ENCODE measurements around the gene BIN1. TPM values are rescaled to one million over a fixed set of nuclear protein-coding genes. Genes with fewer than 3 reads are reported as not detected.

Gene BIN1
- total and polyA plus RNA-seq, 4 experiments from 2014 or later, result 99.4 to 163 (median 122) TPM

DNA sequence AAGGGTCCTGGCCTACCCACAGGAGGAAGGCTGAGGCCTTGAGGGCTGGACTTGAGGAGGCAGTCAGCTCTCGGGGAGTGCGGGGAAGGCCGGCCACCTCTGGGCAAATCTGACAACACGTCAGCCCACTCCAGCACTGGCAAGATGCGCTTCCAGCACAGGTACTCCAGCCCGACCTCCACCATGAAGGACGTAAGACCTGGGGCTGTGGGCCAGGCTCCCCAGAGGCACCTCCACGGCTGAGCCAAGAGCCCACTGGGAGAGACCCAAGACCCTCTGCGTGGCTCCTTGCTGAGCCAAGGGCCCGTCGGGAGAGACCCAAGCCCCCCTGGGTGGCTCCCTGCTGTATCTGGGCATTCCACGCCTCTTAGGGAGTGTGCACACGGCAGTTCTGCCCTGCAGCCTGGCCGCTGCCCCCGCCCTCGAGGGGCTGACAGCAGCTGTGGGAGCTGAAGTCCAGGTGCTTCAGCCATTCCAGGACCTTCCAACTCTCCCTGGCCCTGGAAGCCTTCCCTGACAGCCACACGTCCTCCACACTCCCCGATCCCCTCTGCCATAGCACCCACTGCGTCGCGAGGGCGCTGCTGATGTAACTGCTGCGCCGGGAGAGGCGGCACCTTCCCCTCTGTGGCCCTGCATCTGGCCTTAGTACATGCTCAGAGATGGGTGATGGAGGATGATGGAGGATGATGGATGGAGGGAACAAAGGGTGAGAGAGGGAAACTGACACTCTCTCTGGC lies 50.2 kb downstream of the BIN1 start:
- Mint-ChIP-seq H3K27me3 (no peaks in the 10 kb centered on the region), H3K4me3 (no peak overlapping the region), H3K36me3 (peaks cover 3 to 50% of the 10 kb centered on the region in 2 donors), H3K4me1 (peaks cover 0 to 8% (median 4%) of the 10 kb centered on the region in 4 donors), H3K9me3 (no peaks in the 10 kb centered on the region), H3K27ac (peak overlapping the region in 4 of 7 donors; percentile 8 to 82 (median 40))
- DNase-seq, result peak in 1 of 5 donors; percentile 18
- Histone ChIP-seq H3K27me3 (ENCODE audit: insufficient read depth, low read length) (no peaks in the 10 kb centered on the region), H3K27ac (ENCODE audit: low read depth, low read length) (no peak overlapping the region), H3K36me3 (ENCODE audit: insufficient read depth, low read length) (peaks cover 39% of the 10 kb centered on the region), H3K4me1 (ENCODE audit: insufficient read depth, low read length) (no peaks in the 10 kb centered on the region), H3K4me3 (ENCODE audit: low read length in 2 of 2) (no peak overlapping the region), H3K9me3 (ENCODE audit: control insufficient read depth in 1 of 2, low read length in 2 of 2) (no peaks in the 10 kb centered on the region)
- CTCF ChIA-PET (ENCODE audit: partially characterized antibody), result no interaction called here
- POLR2A ChIA-PET (ENCODE audit: partially characterized antibody), result no interaction called here
- intact Hi-C loops (cut with micrococcal nuclease), result no loop called here

DNA sequence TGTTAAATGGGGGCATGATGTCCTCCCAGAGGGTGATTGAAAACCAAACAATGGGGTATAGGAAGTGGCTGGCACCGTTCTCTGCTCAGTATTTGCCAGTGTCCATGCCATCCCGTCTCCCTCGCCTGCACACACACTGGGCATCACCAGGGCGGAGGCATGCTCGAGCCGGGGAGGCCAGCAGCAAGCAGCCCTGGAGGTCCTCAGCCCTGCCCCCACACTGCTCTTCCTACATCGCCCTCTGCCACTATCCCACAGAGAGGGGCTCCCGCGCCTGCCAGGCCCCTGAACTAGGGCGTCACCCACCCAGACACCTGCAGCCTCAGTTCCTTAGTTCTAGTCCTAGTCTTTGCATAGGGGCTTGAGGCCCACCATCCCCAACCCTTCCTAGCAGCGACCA lies 50.9 kb downstream of the BIN1 start:
- H3K4me3 ChIP-seq (ENCODE audit: low read length in 2 of 2), result no peak overlapping the region
- ChIA-PET POLR2A (ENCODE audit: partially characterized antibody) (no interaction called here), CTCF (ENCODE audit: partially characterized antibody) (no interaction called here)
- H3K27me3 ChIP-seq (ENCODE audit: insufficient read depth, low read length), result no peaks in the 10 kb centered on the region
- H3K36me3 ChIP-seq (ENCODE audit: insufficient read depth, low read length), result peaks cover 32% of the 10 kb centered on the region
- Mint-ChIP-seq H3K4me3 (no peak overlapping the region), H3K4me1 (peaks cover 0 to 8% (median 4%) of the 10 kb centered on the region in 4 donors), H3K9me3 (no peaks in the 10 kb centered on the region), H3K27me3 (no peaks in the 10 kb centered on the region), H3K27ac (peak overlapping the region in 3 of 7 donors; percentile 64 to 85 (median 66)), H3K36me3 (peaks cover 3 to 44% of the 10 kb centered on the region in 2 donors)
- intact Hi-C loops (cut with micrococcal nuclease), result no loop called here
- no peaks in the 10 kb centered on the region for H3K9me3 ChIP-seq (ENCODE audit: control insufficient read depth in 1 of 2, low read length in 2 of 2)
- no peaks in the 10 kb centered on the region for H3K4me1 ChIP-seq (ENCODE audit: insufficient read depth, low read length)
- no peak overlapping the region for H3K27ac ChIP-seq (ENCODE audit: low read depth, low read length)
- peak in 1 of 5 donors; percentile 9 for DNase-seq

DNA sequence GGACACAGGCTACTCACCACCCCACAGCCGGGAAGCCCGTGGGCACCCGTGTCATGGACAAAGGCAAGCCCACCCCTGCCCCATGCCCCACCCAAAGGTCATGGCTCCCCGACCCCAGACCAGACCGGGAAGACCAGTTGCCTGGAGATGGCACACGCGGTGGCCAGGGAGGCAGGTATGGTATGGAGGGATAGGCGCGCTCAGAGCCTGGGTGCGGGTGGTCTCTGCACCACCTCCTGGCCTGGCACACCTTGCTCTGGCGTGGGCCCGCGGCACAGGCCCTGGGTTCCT lies 51.2 kb downstream of the BIN1 start:
- ChIA-PET CTCF (ENCODE audit: partially characterized antibody) (no interaction called here), POLR2A (ENCODE audit: partially characterized antibody) (no interaction called here)
- Histone ChIP-seq H3K4me1 (ENCODE audit: insufficient read depth, low read length) (no peaks in the 10 kb centered on the region), H3K27ac (ENCODE audit: low read depth, low read length) (no peak overlapping the region), H3K9me3 (ENCODE audit: control insufficient read depth in 1 of 2, low read length in 2 of 2) (no peaks in the 10 kb centered on the region), H3K27me3 (ENCODE audit: insufficient read depth, low read length) (no peaks in the 10 kb centered on the region), H3K36me3 (ENCODE audit: insufficient read depth, low read length) (peaks cover 32% of the 10 kb centered on the region), H3K4me3 (ENCODE audit: low read length in 2 of 2) (no peak overlapping the region)
- H3K27ac Mint-ChIP-seq, result no peak overlapping the region
- H3K36me3 Mint-ChIP-seq, result peaks cover 3 to 44% of the 10 kb centered on the region in 2 donors
- no peaks in the 10 kb centered on the region for H3K9me3 Mint-ChIP-seq
- DNase-seq, result no peak
- H3K4me3 Mint-ChIP-seq, result no peak overlapping the region
- intact Hi-C loops (cut with micrococcal nuclease), result no loop called here
- H3K27me3 Mint-ChIP-seq, result no peaks in the 10 kb centered on the region
- peaks cover 0 to 8% (median 4%) of the 10 kb centered on the region in 4 donors for H3K4me1 Mint-ChIP-seq

DNA sequence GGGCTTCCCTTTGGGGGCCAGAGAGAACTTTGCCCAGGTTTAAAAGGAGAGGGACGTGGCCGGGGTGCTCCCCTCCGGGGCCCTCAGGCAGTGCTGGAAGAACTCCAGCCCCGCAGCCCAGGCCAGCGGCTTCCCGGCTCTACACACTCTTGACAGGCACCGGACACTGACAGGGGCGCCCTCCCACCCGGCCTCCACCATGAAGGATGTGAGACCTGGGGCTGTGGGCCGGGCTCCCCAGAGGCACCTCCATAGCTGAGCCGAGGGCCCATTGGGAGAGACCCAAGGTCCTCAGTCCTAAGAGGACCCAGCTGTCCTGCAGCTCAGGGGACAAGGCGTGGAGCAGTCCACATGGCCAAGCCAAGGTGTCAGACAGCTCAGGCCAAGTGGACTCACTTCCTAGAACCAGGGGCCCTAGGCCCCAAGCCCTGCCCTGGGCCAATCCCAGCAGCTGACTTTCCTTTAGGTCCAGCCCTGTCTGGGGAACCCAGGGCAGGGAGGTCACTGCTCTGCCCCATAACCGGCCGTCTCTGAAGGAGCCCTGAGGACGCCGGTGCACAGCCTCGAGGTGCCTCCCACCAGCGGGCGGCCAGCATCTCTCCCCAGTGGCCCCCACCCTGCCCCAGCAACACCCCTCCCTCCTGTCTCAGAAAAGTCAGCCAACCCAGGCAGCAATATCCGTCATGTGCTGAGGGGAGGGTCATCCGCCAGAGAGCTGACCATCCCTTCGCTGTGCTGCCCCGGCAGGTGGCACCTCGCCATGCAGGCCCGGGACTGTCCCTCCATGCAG lies 51.8 kb downstream of the BIN1 start:
- ChIA-PET POLR2A (ENCODE audit: partially characterized antibody) (no interaction called here), CTCF (ENCODE audit: partially characterized antibody) (no interaction called here)
- H3K4me3 ChIP-seq (ENCODE audit: low read length in 2 of 2), result no peak overlapping the region
- no peaks in the 10 kb centered on the region for H3K9me3 ChIP-seq (ENCODE audit: control insufficient read depth in 1 of 2, low read length in 2 of 2)
- DNase-seq, result peak in 1 of 5 donors; percentile 25
- no peaks in the 10 kb centered on the region for H3K27me3 Mint-ChIP-seq
- no peak overlapping the region for H3K4me3 Mint-ChIP-seq
- H3K27ac Mint-ChIP-seq, result no peak overlapping the region
- no peaks in the 10 kb centered on the region for H3K4me1 ChIP-seq (ENCODE audit: insufficient read depth, low read length)
- no peaks in the 10 kb centered on the region for H3K9me3 Mint-ChIP-seq
- H3K4me1 Mint-ChIP-seq, result peaks cover 0 to 13% (median 5%) of the 10 kb centered on the region in 4 donors
- intact Hi-C loops (cut with micrococcal nuclease), result no loop called here
- H3K36me3 ChIP-seq (ENCODE audit: insufficient read depth, low read length), result peaks cover 32% of the 10 kb centered on the region
- peaks cover 3 to 43% of the 10 kb centered on the region in 2 donors for H3K36me3 Mint-ChIP-seq
- H3K27ac ChIP-seq (ENCODE audit: low read depth, low read length), result no peak overlapping the region
- no peaks in the 10 kb centered on the region for H3K27me3 ChIP-seq (ENCODE audit: insufficient read depth, low read length)

DNA sequence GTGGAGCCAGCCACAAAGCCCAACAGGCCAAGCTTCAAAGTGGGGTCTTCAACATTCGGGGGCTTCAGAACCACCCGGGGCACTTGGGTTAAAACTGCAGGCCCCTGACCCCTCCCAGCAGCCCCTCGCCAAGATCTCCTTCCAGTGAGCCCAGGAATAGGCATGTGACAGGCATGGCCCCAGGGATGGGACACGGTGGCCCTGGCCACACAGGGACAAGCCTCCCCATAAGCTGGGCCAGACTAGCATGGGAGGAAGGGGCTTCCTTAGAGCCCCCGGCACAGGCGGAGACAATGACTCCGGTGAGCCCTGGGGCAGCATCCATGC lies 52.4 kb downstream of the BIN1 start:
- Mint-ChIP-seq H3K9me3 (no peaks in the 10 kb centered on the region), H3K27ac (no peak overlapping the region), H3K27me3 (no peaks in the 10 kb centered on the region), H3K4me1 (peaks cover 0 to 13% (median 5%) of the 10 kb centered on the region in 4 donors), H3K36me3 (peaks cover 3 to 41% of the 10 kb centered on the region in 2 donors), H3K4me3 (no peak overlapping the region)
- Histone ChIP-seq H3K9me3 (ENCODE audit: control insufficient read depth in 1 of 2, low read length in 2 of 2) (no peaks in the 10 kb centered on the region), H3K27me3 (ENCODE audit: insufficient read depth, low read length) (no peaks in the 10 kb centered on the region), H3K36me3 (ENCODE audit: insufficient read depth, low read length) (peaks cover 32% of the 10 kb centered on the region), H3K4me3 (ENCODE audit: low read length in 2 of 2) (no peak overlapping the region), H3K27ac (ENCODE audit: low read depth, low read length) (no peak overlapping the region), H3K4me1 (ENCODE audit: insufficient read depth, low read length) (no peaks in the 10 kb centered on the region)
- intact Hi-C loops (cut with micrococcal nuclease), result no loop called here
- peak in 1 of 5 donors; percentile 14 for DNase-seq
- ChIA-PET POLR2A (ENCODE audit: partially characterized antibody) (no interaction called here), CTCF (ENCODE audit: partially characterized antibody) (interaction anchor here (1.0 kb wide), 1 partner anchor 13 kb away, joined by 3 read pairs; no protein-coding TSS in a partner anchor)

DNA sequence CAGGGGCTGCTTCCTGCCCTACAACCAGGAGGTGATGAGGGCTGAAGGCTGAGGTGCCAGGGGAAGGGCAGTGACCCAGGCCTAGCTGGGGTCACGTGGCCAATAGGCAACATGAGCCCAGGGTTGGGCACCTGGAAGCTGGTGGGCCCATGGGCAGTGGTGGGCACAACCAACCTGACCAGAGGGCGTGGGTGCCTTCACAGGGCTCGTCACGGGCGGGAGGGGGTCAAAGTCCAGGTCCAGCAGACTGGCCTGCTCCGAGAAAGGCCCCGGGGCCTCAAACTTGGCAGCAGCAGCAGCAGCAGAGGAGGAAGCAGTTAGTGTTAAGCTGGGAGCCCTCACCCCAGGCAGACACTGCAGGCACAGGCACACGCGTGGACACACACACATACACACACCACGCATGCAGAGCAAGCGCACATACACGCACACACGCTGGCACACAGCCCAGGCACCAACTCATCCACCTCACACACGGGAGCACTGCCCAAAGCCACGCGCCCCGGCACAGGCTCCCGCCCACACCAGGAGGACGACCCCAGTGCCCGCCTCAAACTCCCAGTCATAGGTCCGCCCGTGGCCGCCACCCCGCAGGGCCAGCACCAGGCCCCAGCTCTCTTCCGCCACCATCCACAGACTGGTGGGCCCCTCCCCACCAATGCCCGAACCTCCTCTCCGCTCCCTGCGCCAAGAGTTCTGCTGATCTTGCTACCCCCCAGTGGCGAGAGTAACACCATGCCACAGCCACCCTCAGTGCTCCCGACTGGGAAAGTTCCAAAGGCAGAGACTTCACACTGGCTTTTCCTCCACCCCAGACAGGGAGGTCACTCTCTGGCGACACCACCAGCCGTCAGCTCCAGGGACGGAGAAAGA lies 53.0 kb downstream of the BIN1 start:
- Histone ChIP-seq H3K4me1 (ENCODE audit: insufficient read depth, low read length) (no peaks in the 10 kb centered on the region), H3K4me3 (ENCODE audit: low read length in 2 of 2) (no peak overlapping the region), H3K9me3 (ENCODE audit: control insufficient read depth in 1 of 2, low read length in 2 of 2) (no peaks in the 10 kb centered on the region), H3K27ac (ENCODE audit: low read depth, low read length) (no peak overlapping the region), H3K36me3 (ENCODE audit: insufficient read depth, low read length) (peaks cover 32% of the 10 kb centered on the region), H3K27me3 (ENCODE audit: insufficient read depth, low read length) (no peaks in the 10 kb centered on the region)
- Mint-ChIP-seq H3K27ac (no peak overlapping the region), H3K4me1 (peaks cover 0 to 13% (median 5%) of the 10 kb centered on the region in 4 donors), H3K4me3 (peak overlapping the region in 1 of 8 donors; percentile 53), H3K9me3 (no peaks in the 10 kb centered on the region), H3K27me3 (no peaks in the 10 kb centered on the region), H3K36me3 (peaks cover under 1 to 42% of the 10 kb centered on the region in 2 donors)
- ChIA-PET CTCF (ENCODE audit: partially characterized antibody) (interaction anchor here (0.9 to 1.7 kb wide), 5 partner anchors 10 to 83 kb away, joined by 3 to 4 read pairs (median 3); no protein-coding TSS in a partner anchor), POLR2A (ENCODE audit: partially characterized antibody) (no interaction called here)
- peak in 1 of 5 donors; percentile 25 for DNase-seq
- intact Hi-C loops (cut with micrococcal nuclease), result no loop called here
